Activated CD4-positive, CD25-positive, alpha-beta regulatory T cell treated with anti-CD3 and anti-CD28 coated beads, Interleukin-2, amount 50 U/mL, for 24 hours (primary cell): Measurements from ENCODE around the gene COPE.

ENCODE experiments used
- ATAC-seq, 2 donors: fragments of 150-1000 bp; cut with Tn5 transposase; one replicate each; pipeline ENCODE4 v1.10.0; 2021; ENCODE audit warnings: mild to moderate bottlenecking in 1 of 2, moderate library complexity in 1 of 2

Gene COPE

DNA sequence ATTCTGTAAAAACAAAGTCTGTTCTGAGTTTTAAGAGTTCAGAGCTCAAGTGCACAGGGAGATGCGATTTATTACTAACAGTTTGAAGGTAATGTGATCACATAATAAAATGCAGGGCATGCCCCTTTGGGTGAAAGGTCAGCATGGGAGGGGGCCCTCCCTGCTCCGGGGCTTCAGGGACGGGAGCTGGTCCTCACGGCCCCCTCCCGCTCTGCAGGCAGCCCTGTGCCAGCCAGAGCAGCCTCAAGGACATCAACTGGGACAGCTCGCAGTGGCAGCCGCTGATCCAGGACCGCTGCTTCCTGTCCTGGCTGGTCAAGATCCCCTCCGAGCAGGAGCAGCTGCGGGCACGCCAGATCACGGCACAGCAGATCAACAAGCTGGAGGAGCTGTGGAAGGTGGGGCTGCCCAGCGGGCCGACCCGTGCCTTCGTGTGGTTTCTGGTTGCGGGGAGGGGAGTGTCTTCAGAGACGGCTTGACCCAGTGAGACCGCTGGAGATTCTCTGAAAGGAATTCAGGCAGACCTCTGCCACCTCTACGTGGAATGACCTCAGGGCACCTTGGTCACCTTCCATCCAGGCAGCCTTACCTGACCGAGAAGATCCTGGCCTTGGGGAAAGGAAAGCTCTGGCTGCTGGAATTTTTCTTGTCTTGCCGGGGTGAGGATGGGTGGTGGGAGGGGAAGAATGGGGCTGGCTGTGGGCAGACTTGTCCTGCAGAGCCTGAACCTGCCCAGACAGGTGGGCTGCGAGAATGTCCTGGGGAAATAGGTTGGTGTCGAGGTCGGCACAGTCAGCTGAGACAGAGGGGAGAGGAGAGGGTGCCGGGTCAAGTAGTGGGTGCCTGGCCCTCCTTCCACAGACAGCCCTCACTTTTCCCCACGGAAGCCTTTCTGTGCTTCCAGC lies 68.5 kb downstream of the COPE start:
- no peak for ATAC-seq

DNA sequence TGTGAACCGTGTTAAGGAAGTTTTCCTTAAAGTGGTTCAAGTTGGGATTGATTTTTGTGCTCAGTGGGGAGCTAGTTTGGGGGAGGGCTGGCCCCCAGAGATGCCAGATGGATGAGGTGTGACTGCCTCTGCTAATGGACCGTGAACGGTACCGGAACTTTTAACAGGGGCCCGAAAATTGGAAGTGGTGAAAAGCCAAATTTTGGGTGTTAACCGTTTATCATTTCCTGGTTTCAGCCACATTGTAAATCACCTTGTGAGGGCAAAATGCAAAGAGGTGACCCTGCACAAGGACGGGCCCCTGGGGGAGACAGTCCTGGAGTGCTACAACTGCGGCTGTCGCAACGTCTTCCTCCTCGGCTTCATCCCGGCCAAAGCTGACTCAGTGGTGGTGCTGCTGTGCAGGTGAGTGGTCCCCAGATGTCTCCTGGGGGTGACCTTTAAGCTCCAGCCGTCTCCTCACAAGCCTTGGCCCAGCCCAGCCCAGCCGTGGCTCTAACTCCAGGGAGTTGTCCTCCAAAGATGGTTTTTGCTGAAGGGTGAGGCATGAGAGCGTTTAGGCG lies 69.3 kb downstream of the COPE start:
- ATAC-seq = peak in 1 of 2 donors; percentile 9
